GM13977 (cell line): ENCODE data around the gene CMC2.

Experiments
- DNase-seq: peaks from one replicate; pipeline ENCODE4 v3.0.0; 2012; ENCODE audit warnings: low spot score
- CTCF ChIP-seq: IDR thresholded peaks from 2 replicates; pipeline ENCODE4 v1.5.1; 2012; ENCODE audit warnings: mild to moderate bottlenecking, control low read depth; ENCODE audit not compliant: insufficient read depth; ENCODE audit errors: extremely low read depth, missing control alignments
- in situ Hi-C: fragments of 300-500 bp; cut with MboI; formaldehyde crosslinking; loops from one replicate; pipeline ENCODE4 v1.12.0; 2022; ENCODE audit warnings: low sequenced_read_pairs, low pct_unique_long_range_greater_than_20kb, mixed read lengths, inconsistent platforms; ENCODE audit not compliant: unreplicated experiment

CMC2 gene

DNA sequence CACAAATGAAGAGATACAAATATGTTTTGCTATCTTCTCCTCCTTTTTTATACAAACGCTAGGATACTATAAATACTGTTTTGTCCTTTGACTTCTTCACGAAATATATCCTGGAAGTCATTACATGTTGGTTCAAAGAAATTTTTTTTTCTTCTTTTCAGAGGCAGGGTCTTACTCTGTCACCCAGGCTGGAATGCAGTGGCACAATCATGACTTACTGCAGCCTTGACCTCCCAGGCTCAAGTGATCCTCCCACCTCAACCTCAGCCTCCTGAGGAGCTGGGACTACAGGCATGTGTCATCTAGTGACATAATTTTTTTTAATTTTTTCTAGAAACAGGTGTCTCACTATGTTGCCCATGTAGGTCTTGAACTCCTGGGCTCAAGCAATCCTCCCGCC is 16.1 kb downstream of the CMC2 start:
- TF ChIP-seq CTCF = no peak
- no peak for DNase-seq
- in situ Hi-C loops = no loop called here

- no peak for TF ChIP-seq CTCF
- in situ Hi-C loops = no loop called here
- no peak for DNase-seq
Observed at GRCh38 chr16:80989801-80990200, 16.9 kb downstream of the CMC2 start.

GRCh38 chr16:80988756-80989155 is 17.9 kb downstream of the CMC2 start:
- TF ChIP-seq CTCF = no peak
- in situ Hi-C loops = no loop called here
- no peak for DNase-seq

GRCh38 chr16:80986557-80986956 is 20.1 kb downstream of the CMC2 start:
- in situ Hi-C loops = no loop called here
- TF ChIP-seq CTCF = no peak
- no peak for DNase-seq

DNA sequence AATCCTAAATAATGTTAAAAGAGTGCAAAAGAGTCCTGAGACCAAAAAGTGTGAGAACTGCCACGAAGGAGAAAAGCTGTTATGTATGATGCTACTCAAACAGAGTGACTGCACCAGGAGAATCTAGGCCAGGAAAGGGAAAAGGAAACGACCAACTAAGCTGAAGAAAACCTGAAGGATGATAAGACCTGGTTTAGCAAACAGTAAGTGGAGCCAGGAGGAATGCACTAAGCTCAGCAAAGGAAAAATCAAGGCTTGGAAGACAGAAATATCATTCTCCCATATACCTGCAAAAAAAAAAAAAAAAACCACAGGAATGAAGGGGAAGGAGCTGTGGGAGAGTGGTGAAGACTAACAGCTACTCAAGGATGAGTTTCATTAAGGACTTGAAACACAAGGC is 21.1 kb downstream of the CMC2 start:
- no peak for TF ChIP-seq CTCF
- in situ Hi-C loops = no loop called here
- no peak for DNase-seq

DNA sequence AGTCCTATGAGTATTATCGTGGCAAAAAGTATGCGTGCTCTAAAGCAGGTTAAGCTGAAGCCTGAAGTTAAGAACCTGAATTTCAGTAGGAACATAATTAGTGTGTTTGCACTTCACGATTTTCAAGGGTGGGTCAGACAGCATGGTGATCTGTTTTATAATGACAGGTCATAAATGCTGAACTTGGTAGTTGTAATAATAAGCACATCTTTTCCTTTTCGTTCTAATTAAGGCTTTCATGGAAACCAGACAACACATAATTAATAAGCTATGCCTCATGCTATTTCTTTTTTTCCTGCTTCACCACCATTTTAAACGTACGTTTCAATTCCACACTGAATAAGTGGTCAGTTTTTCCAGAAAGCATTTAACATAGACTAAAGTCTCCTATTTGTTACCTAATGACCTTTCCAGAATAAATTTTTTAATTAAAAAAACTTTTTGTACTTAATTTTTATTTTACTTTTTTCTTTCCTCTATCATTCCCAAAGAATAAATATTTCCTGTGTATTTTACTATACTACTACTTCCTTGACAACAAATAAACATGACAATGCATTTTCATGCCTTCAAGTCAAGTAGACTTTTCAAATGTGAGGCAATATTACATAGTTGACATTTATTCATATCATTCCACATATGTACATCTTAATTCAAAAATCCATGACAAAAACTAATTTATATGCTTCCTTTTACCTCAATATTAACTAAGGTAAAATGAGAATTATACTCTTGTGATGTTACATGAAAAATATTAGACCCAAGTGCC is 22.4 kb downstream of the CMC2 start:
- TF ChIP-seq CTCF = no peak
- in situ Hi-C loops = no loop called here
- no peak for DNase-seq
